GM12878 (cell line): Measurements from ENCODE around the gene ARPC1A. TPM values are rescaled to one million over a fixed set of nuclear protein-coding genes. Genes with fewer than 3 reads are reported as not detected.

Experiments
- BACH1 ChIP-seq: fragments of 450-650 bp; IDR thresholded peaks from 2 replicates; pipeline ENCODE4 v1.6.1; 2017; ENCODE audit warnings: mild to moderate bottlenecking, borderline replicate concordance
- BHLHE40 ChIP-seq, 2 experiments: fragments of 450-650 bp in 1 of 2; IDR thresholded peaks; 2 replicates each; pipeline ENCODE4 v1.6.1; 2011 to 2017; ENCODE audit warnings: low read depth in 2 of 2, borderline replicate concordance in 1 of 2, improper control_type of control experiment in 1 of 2, low read length in 1 of 2, mild to moderate bottlenecking in 1 of 2
- CHD2 ChIP-seq: IDR thresholded peaks from 2 replicates; pipeline ENCODE4 v1.6.1; 2011; ENCODE audit warnings: low read depth, low read length, improper control_type of control experiment, borderline replicate concordance
- EGR1 ChIP-seq, 2 experiments: IDR thresholded peaks; 1 replicate in 1 of 2; 2 replicates in 1 of 2; pipeline ENCODE4 v1.6.1; 2011 to 2012; ENCODE audit warnings: low read depth in 2 of 2, low read length in 2 of 2, borderline replicate concordance in 1 of 2, mild to moderate bottlenecking in 1 of 2, moderate library complexity in 1 of 2
- GATAD2B ChIP-seq: fragments of 450-650 bp; conservative IDR thresholded peaks from 2 replicates; pipeline ENCODE4 v1.6.1; 2017; ENCODE audit warnings: low read depth, mild to moderate bottlenecking, moderate library complexity
- HDAC2 ChIP-seq: fragments of 200-600 bp; sonication (generic); IDR thresholded peaks from 2 replicates; pipeline ENCODE4 v1.6.1; 2017
- HDGF ChIP-seq: fragments of 450-650 bp; IDR thresholded peaks from 2 replicates; pipeline ENCODE4 v1.6.1; 2016; ENCODE audit warnings: antibody characterized with exemption
- IKZF1 ChIP-seq: fragments of 450-650 bp; conservative IDR thresholded peaks from 2 replicates; pipeline ENCODE4 v1.6.1; 2017; ENCODE audit warnings: antibody characterized with exemption, mild to moderate bottlenecking
- IRF4 ChIP-seq: IDR thresholded peaks from 2 replicates; pipeline ENCODE4 v1.6.1; 2011; ENCODE audit warnings: low read depth, low read length
- KLF5 ChIP-seq: fragments of 450-650 bp; IDR thresholded peaks from 2 replicates; pipeline ENCODE4 v1.6.1; 2014; ENCODE audit warnings: mild to moderate bottlenecking; ENCODE audit not compliant: partially characterized antibody
- MXI1 ChIP-seq: fragments of 150-350 bp; IDR thresholded peaks from 2 replicates; pipeline ENCODE4 v1.6.1; 2011; ENCODE audit warnings: low read depth, mild to moderate bottlenecking, inconsistent platforms, low read length, improper control_type of control experiment
- PML ChIP-seq: IDR thresholded peaks from 2 replicates; pipeline ENCODE4 v1.6.1; 2012; ENCODE audit warnings: low read length, inconsistent platforms
- POLR2AphosphoS2 ChIP-seq: IDR thresholded peaks from 2 replicates; pipeline ENCODE4 v1.6.1; 2011; ENCODE audit warnings: low read depth, mild to moderate bottlenecking, low read length, improper control_type of control experiment, moderate library complexity
- RCOR1 ChIP-seq: conservative IDR thresholded peaks from 2 replicates; pipeline ENCODE4 v1.6.1; 2012; ENCODE audit warnings: low read depth, low read length, improper control_type of control experiment
- RUNX3 ChIP-seq: IDR thresholded peaks from 2 replicates; pipeline ENCODE4 v1.6.1; 2012; ENCODE audit warnings: low read length, inconsistent platforms
- SIX5 ChIP-seq: IDR thresholded peaks from 2 replicates; pipeline ENCODE4 v1.6.1; 2011; ENCODE audit warnings: mild to moderate bottlenecking, low read depth, low read length, moderate library complexity; ENCODE audit not compliant: severe bottlenecking
- SMAD1 ChIP-seq: fragments of 450-650 bp; IDR thresholded peaks from 2 replicates; pipeline ENCODE4 v1.6.1; 2018; ENCODE audit warnings: mild to moderate bottlenecking, low read depth; ENCODE audit not compliant: partially characterized antibody
- SPI1 ChIP-seq: IDR thresholded peaks from 2 replicates; pipeline ENCODE4 v1.6.1; 2011; ENCODE audit warnings: low read depth, mild to moderate bottlenecking, low read length, moderate library complexity, borderline replicate concordance; ENCODE audit not compliant: insufficient read depth
- TAF1 ChIP-seq: IDR thresholded peaks from 2 replicates; pipeline ENCODE4 v1.6.1; 2011; ENCODE audit warnings: mild to moderate bottlenecking, low read depth, low read length, borderline replicate concordance
- TCF12 ChIP-seq: IDR thresholded peaks from 2 replicates; pipeline ENCODE4 v1.6.1; 2011; ENCODE audit warnings: low read depth, mild to moderate bottlenecking, low read length
- TCF3 ChIP-seq: IDR thresholded peaks from 2 replicates; pipeline ENCODE4 v1.6.1; 2012; ENCODE audit warnings: low read depth, mild to moderate bottlenecking, low read length, borderline replicate concordance; ENCODE audit not compliant: insufficient read depth
- YY1 ChIP-seq: IDR thresholded peaks from 2 replicates; pipeline ENCODE4 v1.6.1; 2011; ENCODE audit warnings: low read depth, mild to moderate bottlenecking, low read length
- ZNF274 ChIP-seq: IDR thresholded peaks from one replicate; pipeline ENCODE4 v1.8.0; 2011; ENCODE audit not compliant: insufficient read length, insufficient read depth
- polyA plus RNA-seq, 11 experiments: library from polyadenylated mRNA; depleted of rRNA in 4 of 11; unstranded in 6 of 11; stranded (reverse) in 5 of 11; fragments of >200 nt; fragmentation: Nextera tagmentation in 4 of 11; fragmentation: Illumina TruSeq in 1 of 11; extraction: Ambion mirVana in 4 of 11; extraction: Trizol in 1 of 11; gene quantifications; 1 replicate in 1 of 11; 2 replicates in 10 of 11; pipeline versions ENCODE4 v1.2.1 to v1.2.3, GENCODE V29; 2011 to 2016; ENCODE audit warnings: inconsistent platforms in 2 of 11, missing spikeins in 2 of 11, low read depth in 1 of 11
- total RNA-seq, 4 experiments: library from RNA; depleted of rRNA in 3 of 4; stranded (reverse); fragments of >200 nt in 3 of 4; fragmentation: Illumina TruSeq in 1 of 4; extraction: Trizol in 1 of 4; gene quantifications; 2 replicates each; pipeline versions ENCODE4 v1.2.1 to v1.2.3, GENCODE V29; 2013 to 2021
- TF ChIP-seq, protein P1 (sequence below): fragments of 450-650 bp; IDR thresholded peaks from 2 replicates; pipeline ENCODE4 v1.6.1; 2016; ENCODE audit warnings: mild to moderate bottlenecking

The ARPC1A gene
- total and polyA plus RNA-seq, 10 of the 15 experiments (the other 5 are each of a cell fraction or from before 2014, with no cell fraction given), result 42.3 to 152 (median 72.1) TPM

DNA sequence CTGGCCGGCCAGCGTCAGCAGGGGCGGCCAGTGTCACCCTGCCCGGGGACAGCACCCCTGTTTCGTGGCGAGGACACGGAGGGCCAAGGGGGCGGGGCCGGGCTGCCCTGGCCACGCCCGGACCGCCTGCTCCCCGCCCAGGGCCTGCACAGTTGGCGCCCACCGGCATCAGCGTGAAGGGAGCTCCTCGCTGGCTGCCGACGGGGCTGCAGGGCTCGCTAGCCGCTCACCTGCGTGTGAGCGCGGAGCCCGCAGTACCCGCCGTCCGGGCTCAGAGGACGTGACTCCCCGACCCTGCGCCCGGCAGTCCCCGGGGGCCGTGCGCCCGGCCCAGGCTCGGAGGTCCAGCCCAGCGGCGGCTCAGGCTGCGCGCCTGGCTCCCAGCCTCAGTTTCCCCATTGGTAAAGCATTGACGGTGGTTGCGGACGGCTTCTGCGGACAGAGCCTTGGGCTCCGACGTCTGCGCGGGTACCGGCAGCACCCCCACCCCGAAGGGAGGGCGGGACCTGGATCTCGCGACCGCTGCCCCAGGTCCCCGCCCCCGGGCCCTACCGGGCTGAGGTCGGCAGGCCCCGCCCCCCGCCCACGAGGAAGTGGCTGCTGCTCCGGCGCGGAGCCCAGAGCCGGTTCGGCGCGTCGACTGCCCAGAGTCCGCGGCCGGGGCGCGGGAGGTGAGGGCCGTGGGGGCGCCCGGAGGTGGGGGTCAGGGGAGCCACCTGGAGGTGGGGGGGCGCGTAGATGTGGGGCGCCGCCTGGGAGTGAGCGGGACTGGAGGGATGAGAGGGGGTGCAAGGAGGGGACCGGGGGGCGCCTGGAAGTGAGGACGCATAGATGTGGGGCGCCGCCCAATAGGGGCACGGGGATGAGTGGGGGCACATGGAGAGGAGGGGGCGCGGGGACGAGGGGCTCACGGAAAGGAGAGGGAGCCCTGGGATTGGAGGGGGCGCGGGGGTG is 48.7 kb downstream of the ARPC1A start, which contains the start of gene ARPC1B (continued):
- TF ChIP-seq RCOR1 (no peak), TCF12 (0 out of 2 replicates have a peak, but pooled peaks have one; percentile 2), HDAC2 (no peak), IRF4 (no peak), TAF1 (peak; percentile 70; the same call in 1 of the 2 replicates), RUNX3 (no peak), IKZF1 (peak; percentile 94), TCF3 (0 out of 2 replicates have a peak, but pooled peaks have one; percentile 27), GATAD2B (peak; percentile 82), ZNF274 (no peak), CHD2 (peak; percentile 77), BHLHE40 (IDR thresholded peaks at IDR 0.05; ENCODE audit: borderline replicate concordance in 1 of 2, low read depth in 2 of 2, low read length in 1 of 2) (peak in 1 of 2 experiments; percentile 47; a peak in 1 of 4 replicates), HDGF (no peak), KLF5 (peak; percentile 62), PML (no peak), POLR2AphosphoS2 (peak; percentile 74; the same call in 1 of the 2 replicates), BACH1 (peak; percentile 43), SIX5 (no peak), SPI1 (no peak), YY1 (peak; percentile 18), MXI1 (peak; percentile 15; the same call in 1 of the 2 replicates), EGR1 (IDR thresholded peaks at IDR 0.05; ENCODE audit: borderline replicate concordance in 1 of 2, low read depth in 2 of 2, low read length in 2 of 2) (peak in 1 of 2 experiments; percentile 97; a peak in 2 of 3 replicates), SMAD1 (no peak)
- TF ChIP-seq, protein P1, sequence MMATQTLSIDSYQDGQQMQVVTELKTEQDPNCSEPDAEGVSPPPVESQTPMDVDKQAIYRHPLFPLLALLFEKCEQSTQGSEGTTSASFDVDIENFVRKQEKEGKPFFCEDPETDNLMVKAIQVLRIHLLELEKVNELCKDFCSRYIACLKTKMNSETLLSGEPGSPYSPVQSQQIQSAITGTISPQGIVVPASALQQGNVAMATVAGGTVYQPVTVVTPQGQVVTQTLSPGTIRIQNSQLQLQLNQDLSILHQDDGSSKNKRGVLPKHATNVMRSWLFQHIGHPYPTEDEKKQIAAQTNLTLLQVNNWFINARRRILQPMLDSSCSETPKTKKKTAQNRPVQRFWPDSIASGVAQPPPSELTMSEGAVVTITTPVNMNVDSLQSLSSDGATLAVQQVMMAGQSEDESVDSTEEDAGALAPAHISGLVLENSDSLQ, result no peak
- TF ChIP-seq, all 136 proteins: peak for 24
